Mesothelial cell of epicardium (in vitro differentiated cells): Measurements from ENCODE around the gene SLC35A1. TPM values are rescaled to one million over a fixed set of nuclear protein-coding genes. Genes with fewer than 3 reads are reported as not detected.

Source experiments
- DNase-seq, 2 experiments: peaks; one replicate each; pipeline ENCODE4 v3.0.0; 2021; ENCODE audit warnings: low spot score in 2 of 2; ENCODE audit not compliant: unreplicated experiment in 2 of 2
- H3K27ac Mint-ChIP-seq: 2 replicates; pipeline ENCODE4 v1.8.0; 2021; ENCODE audit warnings: mixed read lengths
- H3K27me3 Mint-ChIP-seq: 2 replicates; pipeline ENCODE4 v1.8.0; 2021; ENCODE audit warnings: low read depth, mixed read lengths
- H3K36me3 Mint-ChIP-seq: 2 replicates; pipeline ENCODE4 v1.8.0; 2021; ENCODE audit warnings: mixed read lengths
- H3K4me1 Mint-ChIP-seq: 2 replicates; pipeline ENCODE4 v1.8.0; 2021; ENCODE audit warnings: mixed read lengths
- H3K4me3 Mint-ChIP-seq: 2 replicates; pipeline ENCODE4 v1.8.0; 2021; ENCODE audit warnings: mild to moderate bottlenecking, moderate library complexity, mixed read lengths
- H3K9me3 Mint-ChIP-seq: 2 replicates; pipeline ENCODE4 v1.8.0; 2021; ENCODE audit warnings: mixed read lengths
- CTCF ChIP-seq: fragments of 200-600 bp; sonication (generic); IDR thresholded peaks from one replicate; pipeline ENCODE4 v1.5.0; 2021; ENCODE audit warnings: antibody characterized with exemption; ENCODE audit not compliant: unreplicated experiment
- total RNA-seq: library from RNA; stranded (reverse); gene quantifications from 3 replicates; pipeline ENCODE4 v1.2.1, GENCODE V29; 2021

The SLC35A1 gene
- total RNA-seq, 1 donor from 2014 or later, result 26.4 TPM

GRCh38 chr6:87553159-87553765 is 80.5 kb downstream of the SLC35A1 start:
- Mint-ChIP-seq H3K4me3 (no peak overlapping the region), H3K4me1 (no peaks in the 10 kb centered on the region), H3K9me3 (no peaks in the 10 kb centered on the region), H3K27ac (no peak overlapping the region), H3K36me3 (peaks cover 43% of the 10 kb centered on the region), H3K27me3 (no peaks in the 10 kb centered on the region)
- no peak for DNase-seq
- no peak for TF ChIP-seq CTCF

GRCh38 chr6:87555506-87555905 is 82.7 kb downstream of the SLC35A1 start:
- Mint-ChIP-seq H3K9me3 (no peaks in the 10 kb centered on the region), H3K4me1 (no peaks in the 10 kb centered on the region), H3K4me3 (no peak overlapping the region), H3K27me3 (no peaks in the 10 kb centered on the region), H3K36me3 (peaks cover 36% of the 10 kb centered on the region), H3K27ac (peak overlapping the region; percentile 7)
- no peak for DNase-seq
- TF ChIP-seq CTCF, result no peak

- Mint-ChIP-seq H3K4me3 (no peak overlapping the region), H3K36me3 (peaks cover 38% of the 10 kb centered on the region), H3K27ac (no peak overlapping the region), H3K4me1 (peaks cover 4% of the 10 kb centered on the region), H3K27me3 (no peaks in the 10 kb centered on the region), H3K9me3 (no peaks in the 10 kb centered on the region)
- TF ChIP-seq CTCF, result no peak
- DNase-seq, result no peak
Measured at GRCh38 chr6:87558446-87558845, 85.7 kb downstream of the SLC35A1 start.

GRCh38 chr6:87561017-87561416 is 88.2 kb downstream of the SLC35A1 start:
- no peak for DNase-seq
- TF ChIP-seq CTCF, result no peak
- H3K4me3 Mint-ChIP-seq, result no peak overlapping the region
- peak overlapping the region; percentile 62 for H3K27ac Mint-ChIP-seq
- no peaks in the 10 kb centered on the region for H3K9me3 Mint-ChIP-seq
- H3K4me1 Mint-ChIP-seq, result peaks cover 4% of the 10 kb centered on the region
- peaks cover 39% of the 10 kb centered on the region for H3K36me3 Mint-ChIP-seq
- H3K27me3 Mint-ChIP-seq, result no peaks in the 10 kb centered on the region

Other genes starting within 250 kb of the SLC35A1 start
- 23.7 to 26.7 TPM (median 24.4 TPM) in 3 replicates for gene SMIM8, start 150.4 kb upstream of the SLC35A1 start, total RNA-seq
- gene GJB7, start 143.7 kb upstream of the SLC35A1 start, total RNA-seq, result 0.55 to 1.0 TPM (median 0.67 TPM) in 3 replicates
- 9.0 to 11.5 TPM (median 10.0 TPM) in 3 replicates for gene C6orf163, start 128.2 kb upstream of the SLC35A1 start, total RNA-seq
- 1.0 to 1.6 TPM (median 1.5 TPM) in 3 replicates for gene CFAP206, start 65.0 kb upstream of the SLC35A1 start, total RNA-seq
- 51.9 to 53.3 TPM (median 52.6 TPM) in 3 replicates for gene RARS2, start 117.0 kb downstream of the SLC35A1 start, total RNA-seq
- gene ORC3, start 117.2 kb downstream of the SLC35A1 start, total RNA-seq, result 28.0 to 29.5 TPM (median 28.8 TPM) in 3 replicates
- gene AKIRIN2, start 229.3 kb downstream of the SLC35A1 start, total RNA-seq, result 84.1 to 88.1 TPM (median 84.7 TPM) in 3 replicates